Heart right ventricle (tissue), 16 donors: ENCODE results near the gene MAN1C1. TPM values are rescaled to one million over a fixed set of nuclear protein-coding genes. Genes with fewer than 3 reads are reported as not detected.

Experiments
- ATAC-seq, 8 donors: fragments of 200-7000 bp; cut with Tn5 transposase; one replicate each; pipeline ENCODE4 v1.9.1; 2020; ENCODE audit warnings: mild to moderate bottlenecking in 8 of 8, moderate library complexity in 8 of 8, moderate number of reproducible peaks in 1 of 8
- DNase-seq, 2 donors: peaks; one replicate each; pipeline ENCODE4 v3.0.0-alpha.2; 2020
- H3K27ac ChIP-seq, 10 donors: fragments of 200-600 bp; sonication (generic) in 2 of 10; one replicate each; pipeline versions ENCODE4 v1.5.0 to v1.8.0; 2020 to 2022; ENCODE audit warnings: mild to moderate bottlenecking in 3 of 10
- H3K27me3 ChIP-seq, 7 donors: fragments of 200-600 bp; one replicate each; pipeline ENCODE4 v1.8.0; 2021 to 2022; ENCODE audit warnings: mild to moderate bottlenecking in 2 of 7
- H3K36me3 ChIP-seq, 9 donors: fragments of 200-600 bp; sonication (generic) in 1 of 9; one replicate each; pipeline versions ENCODE4 v1.5.0 to v1.8.0; 2020 to 2022; ENCODE audit warnings: mild to moderate bottlenecking in 2 of 9
- H3K4me1 ChIP-seq, 9 donors: fragments of 200-600 bp; sonication (generic) in 1 of 9; one replicate each; pipeline versions ENCODE4 v1.5.0 to v1.8.0; 2020 to 2022; ENCODE audit warnings: mild to moderate bottlenecking in 4 of 9
- H3K4me3 ChIP-seq, 10 donors: fragments of 200-600 bp; sonication (generic) in 2 of 10; one replicate each; pipeline versions ENCODE4 v1.5.0 to v1.8.0; 2020 to 2022; ENCODE audit warnings: mild to moderate bottlenecking in 7 of 10, moderate library complexity in 2 of 10
- H3K9me3 ChIP-seq, 11 donors: fragments of 200-600 bp in 10 of 11; sonication (generic) in 2 of 11; one replicate each; pipeline versions ENCODE4 v1.5.0 to v1.8.0; 2013 to 2022; ENCODE audit warnings: mild to moderate bottlenecking in 2 of 11, control low read depth in 1 of 11, moderate library complexity in 1 of 11
- CTCF ChIP-seq, 9 donors: fragments of 200-600 bp; sonication (generic) in 2 of 9; IDR thresholded peaks; one replicate each; pipeline versions ENCODE4 v1.5.0 to v1.8.0; 2021 to 2022; ENCODE audit warnings: antibody characterized with exemption in 9 of 9, mild to moderate bottlenecking in 5 of 9, moderate library complexity in 1 of 9
- WGBS, 2 donors: extraction: QIAGEN DNeasy Blood & Tissue Kit; methylation state at CpG; one replicate each; pipeline ENCODE4 v1.1.7; 2013; ENCODE audit warnings: inconsistent platforms in 1 of 2; 5-methylcytosine and 5-hydroxymethylcytosine counted together
- intact Hi-C, 10 donors: fragments of 100-400 bp; cut with DNase I; formaldehyde crosslinking; loops; one replicate each; pipeline versions ENCODE4 v1.11.1 to v1.14.2; 2022
- polyA plus RNA-seq, 2 donors: library from polyadenylated mRNA; stranded (reverse); fragments of 200-250 nt; gene quantifications; one replicate each; pipeline ENCODE4 v1.2.3, GENCODE V29; 2013
- total RNA-seq, 10 donors: library from RNA; stranded (reverse); fragmentation: NEBNext Ultra II Directional in 3 of 10; extraction: Animal tissue kit (Norgen Biotek cat#: 25700) in 3 of 10; gene quantifications; one replicate each; pipeline versions ENCODE4 v1.2.1 to v1.2.4, GENCODE V29; 2021 to 2023
- donor health status: Arrhythmogenic right ventricular cardiomyopathy.
- donor health status: ischemic (EF 13 %, LVEDD 7.1; RV severe dilation, severe dysfunction).
- donor health status: healthy with polysubstance abuse.
- donor health status: DM: no; HTN: yes; CAD: no.
- donor health status: DM: no; HTN: no; CAD: no.
- donor health status: ischemic (EF 25% LVEDD 6.9; RV normal size, moderate dysfunction).
- donor health status: ischemic (EF 25% LVEDD 5.7; RV mildly dilated, moderate dysfunction).
- donor health status: healthy.
- donor health status: DM: yes; HTN: yes; CAD: no.
- donor health status: Ischemic cardiomyopathy.
- donor health status: ischemic (EF 35%, LVEDD 5.7; RV mildly dilated, moderate dysfunction).
- donor health status: nonischemic (EF 11% LVEDD 7.7; RV severe dilation, severe dysfunction).
- donor health status: DM: yes; HTN: yes; CAD: no.
- donor health status: PGD.
- donor health status: ischemic (EF 29% LVEDD 5.4; RV normal size, mild dysfunction).
- donor health status: nonischemic (EF 23%, LVEDD 6.1; RV moderate dilation, normal function).

MAN1C1 gene
- total and polyA plus RNA-seq, 12 donors, result 9.7 to 23.4 (median 13.4) TPM

- Histone ChIP-seq H3K27me3 (no peaks in the 10 kb centered on the region), H3K9me3 (no peaks in the 10 kb centered on the region), H3K4me1 (peaks cover 11 to 54% (median 40%) of the 10 kb centered on the region in 9 donors), H3K4me3 (peak overlapping the region in 2 of 10 donors; percentile 7 to 16), H3K36me3 (no peaks in the 10 kb centered on the region), H3K27ac (peak overlapping the region in 9 of 10 donors; percentile 72 to 85 (median 77))
- peak; percentile 82 to 93 (median 90) for ATAC-seq
- WGBS, 2 donors, result 13 to 14% methylated on average over 12 of the region's 12 CpGs
- no peak for TF ChIP-seq CTCF (IDR thresholded peaks at IDR 0.05)
- intact Hi-C loops, result loop anchor here in 1 of 10 donors (2.0 to 5.0 kb wide), 2 partner anchors 33 to 1085 kb away; no protein-coding TSS in a partner anchor
- peak; percentile 71 to 80 for DNase-seq
Measured at GRCh38 chr1:25727635-25728286, 111.2 kb downstream of the MAN1C1 start.

GRCh38 chr1:25728301-25728935 is 111.8 kb downstream of the MAN1C1 start:
- Histone ChIP-seq H3K4me1 (peaks cover 11 to 57% (median 40%) of the 10 kb centered on the region in 9 donors), H3K4me3 (peak overlapping the region in 1 of 10 donors; percentile 7), H3K9me3 (no peaks in the 10 kb centered on the region), H3K27me3 (no peaks in the 10 kb centered on the region), H3K36me3 (no peaks in the 10 kb centered on the region), H3K27ac (peak overlapping the region; percentile 33 to 85 (median 76))
- DNase-seq (no peak), ATAC-seq (no peak)
- intact Hi-C loops, result loop anchor here in 1 of 10 donors (2.0 to 5.0 kb wide), 2 partner anchors 34 to 1084 kb away; no protein-coding TSS in a partner anchor
- no peak for TF ChIP-seq CTCF (IDR thresholded peaks at IDR 0.05)
- 71 to 72% methylated on average over 11 of the region's 11 CpGs for WGBS, 2 donors

DNA sequence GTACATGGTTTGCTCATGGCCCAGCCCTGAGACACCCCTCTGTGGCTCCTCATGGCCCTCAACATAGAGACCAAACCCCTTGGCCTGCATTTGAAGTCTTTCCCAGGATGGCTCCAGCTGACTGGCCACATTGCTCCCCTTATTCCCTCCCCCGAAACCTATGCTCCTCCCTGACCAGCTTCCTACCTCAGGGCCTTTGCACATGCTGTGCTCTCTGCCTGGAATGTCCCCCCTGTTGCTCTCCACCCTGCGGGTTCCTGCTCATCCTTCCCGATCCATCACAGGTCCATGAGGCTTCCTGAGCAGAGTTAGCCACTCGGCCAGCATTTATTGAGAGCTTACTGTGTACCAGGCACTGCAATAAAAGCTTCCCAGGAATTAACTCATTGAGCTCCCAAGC is 112.5 kb downstream of the MAN1C1 start:
- no peak for TF ChIP-seq CTCF (IDR thresholded peaks at IDR 0.05)
- peak overlapping the region in 8 of 10 donors; percentile 74 to 85 (median 78) for H3K27ac ChIP-seq
- no peak overlapping the region for H3K4me3 ChIP-seq
- no peaks in the 10 kb centered on the region for H3K36me3 ChIP-seq
- peaks cover 11 to 60% (median 40%) of the 10 kb centered on the region in 9 donors for H3K4me1 ChIP-seq
- intact Hi-C loops, result loop anchor here in 1 of 10 donors (2.0 to 5.0 kb wide), 2 partner anchors 34 to 1083 kb away; no protein-coding TSS in a partner anchor
- DNase-seq (no peak), ATAC-seq (no peak)
- no peaks in the 10 kb centered on the region for H3K9me3 ChIP-seq
- H3K27me3 ChIP-seq, result no peaks in the 10 kb centered on the region
- 97 to 98% methylated on average over 4 of the region's 4 CpGs for WGBS, 2 donors

- DNase-seq (no peak), ATAC-seq (no peak)
- Histone ChIP-seq H3K36me3 (no peaks in the 10 kb centered on the region), H3K9me3 (no peaks in the 10 kb centered on the region), H3K27ac (peak overlapping the region in 8 of 10 donors; percentile 10 to 85 (median 25)), H3K27me3 (no peaks in the 10 kb centered on the region), H3K4me1 (peaks cover 11 to 70% (median 43%) of the 10 kb centered on the region in 9 donors), H3K4me3 (no peak overlapping the region)
- intact Hi-C loops, result loop anchor here in 1 of 10 donors (2.0 to 5.0 kb wide), 2 partner anchors 35 to 1082 kb away; no protein-coding TSS in a partner anchor
- 56 to 65% methylated on average over 12 of the region's 12 CpGs for WGBS, 2 donors
- TF ChIP-seq CTCF (IDR thresholded peaks at IDR 0.05), result no peak
Measured at GRCh38 chr1:25729790-25730644, 113.4 kb downstream of the MAN1C1 start.
